ENCODE results near the gene NUP210. TPM values are rescaled to one million over a fixed set of nuclear protein-coding genes. Genes with fewer than 3 reads are reported as not detected.

NUP210 gene
- total and polyA plus RNA-seq, 3 experiments from 2014 or later = 87.4 to 146 (median 143) TPM

DNA sequence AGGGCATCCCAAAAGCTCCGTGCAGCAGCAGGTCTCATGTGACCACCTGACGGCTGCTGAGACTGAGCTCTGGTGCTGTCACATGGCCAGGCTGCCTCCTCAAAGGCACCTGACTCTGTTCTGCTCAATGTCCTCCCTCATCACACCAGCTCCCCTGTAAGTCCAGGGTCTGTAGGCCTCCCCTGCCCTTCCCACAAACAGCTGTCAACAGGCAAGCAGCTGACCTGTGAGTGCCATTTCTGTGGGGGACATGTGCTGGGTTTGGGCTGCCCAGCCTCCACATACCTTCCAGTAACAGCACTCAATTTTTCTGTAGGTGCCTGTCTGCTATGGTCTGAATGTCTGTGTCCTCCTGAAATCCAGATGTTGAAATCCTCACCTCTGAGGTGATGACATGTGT is 11.2 kb downstream of the NUP210 start:
- H3K27ac Mint-ChIP-seq = peak overlapping the region in 4 of 8 donors; percentile 26 to 68 (median 63)
- peaks cover 10% of the 10 kb centered on the region for H3K36me3 ChIP-seq (ENCODE audit: insufficient read depth, low read length)

DNA sequence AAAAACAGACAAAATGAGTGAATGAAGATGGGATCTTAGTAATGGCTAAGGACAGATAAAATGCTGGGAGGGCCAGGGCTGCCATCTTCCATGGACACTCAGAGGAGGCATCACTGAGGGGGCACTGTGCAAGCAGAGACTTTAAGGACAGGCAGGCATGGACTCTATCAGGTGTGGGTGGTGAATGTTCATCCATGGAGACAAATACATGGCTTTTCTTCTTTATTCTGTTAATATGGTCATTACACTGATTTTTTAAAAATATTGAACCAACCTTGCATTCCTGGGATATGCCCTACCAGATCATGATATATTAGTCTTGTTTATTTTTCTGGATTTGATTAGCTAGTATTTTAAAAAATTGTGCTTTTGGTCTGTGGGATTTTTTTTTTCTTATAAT is 12.2 kb downstream of the NUP210 start:
- H3K27me3 Mint-ChIP-seq = peaks cover 0 to 2% of the 10 kb centered on the region in 2 donors
- Histone ChIP-seq H3K4me1 (ENCODE audit: insufficient read depth, low read length) (peaks cover 27% of the 10 kb centered on the region), H3K36me3 (ENCODE audit: insufficient read depth, low read length) (peaks cover 10% of the 10 kb centered on the region), H3K4me3 (ENCODE audit: low read length) (no peak overlapping the region), H3K9me3 (ENCODE audit: low read length) (peaks cover 10% of the 10 kb centered on the region), H3K27ac (ENCODE audit: low read depth, low read length) (no peak overlapping the region), H3K27me3 (ENCODE audit: insufficient read depth, low read length, poor library complexity, severe bottlenecking) (no peaks in the 10 kb centered on the region)
- ChIA-PET POLR2A (no interaction called here), CTCF (no interaction called here)
- peak overlapping the region in 1 of 7 donors; percentile 39 for H3K4me3 Mint-ChIP-seq
- no peak for DNase-seq
- peaks cover 0 to 4% (median 2%) of the 10 kb centered on the region in 5 donors for H3K9me3 Mint-ChIP-seq
- H3K4me1 Mint-ChIP-seq = peaks cover 41 to 57% (median 57%) of the 10 kb centered on the region in 3 donors
- H3K36me3 Mint-ChIP-seq = peaks cover 8 to 26% (median 10%) of the 10 kb centered on the region in 3 donors
- peak overlapping the region in 5 of 8 donors; percentile 17 to 95 (median 68) for H3K27ac Mint-ChIP-seq

More for the DNA sequence above, 11.2 kb downstream of the NUP210 start:
- peaks cover 34% of the 10 kb centered on the region for H3K4me1 ChIP-seq (ENCODE audit: insufficient read depth, low read length)
- peak in 1 of 5 donors; percentile 19 for DNase-seq
- no peak overlapping the region for H3K27ac ChIP-seq (ENCODE audit: low read depth, low read length)
- H3K4me3 ChIP-seq (ENCODE audit: low read length) = no peak overlapping the region
- Mint-ChIP-seq H3K4me3 (no peak overlapping the region), H3K9me3 (peaks cover 0 to 4% (median 2%) of the 10 kb centered on the region in 5 donors), H3K27me3 (peaks cover 0 to 2% of the 10 kb centered on the region in 2 donors), H3K36me3 (peaks cover 8 to 24% (median 10%) of the 10 kb centered on the region in 3 donors), H3K4me1 (peaks cover 46 to 62% (median 61%) of the 10 kb centered on the region in 3 donors)
- no peaks in the 10 kb centered on the region for H3K27me3 ChIP-seq (ENCODE audit: insufficient read depth, low read length, poor library complexity, severe bottlenecking)
- H3K9me3 ChIP-seq (ENCODE audit: low read length) = peaks cover 10% of the 10 kb centered on the region
- ChIA-PET CTCF (interaction anchor here (0.7 to 1.5 kb wide), 3 partner anchors 11 to 316 kb away, joined by 3 to 4 read pairs (median 4); partner anchors contain the start of gene NUP210), POLR2A (interaction anchor here (0.7 kb wide), 1 partner anchor 1686 kb away, joined by 5 read pairs; no protein-coding TSS in a partner anchor)

DNA sequence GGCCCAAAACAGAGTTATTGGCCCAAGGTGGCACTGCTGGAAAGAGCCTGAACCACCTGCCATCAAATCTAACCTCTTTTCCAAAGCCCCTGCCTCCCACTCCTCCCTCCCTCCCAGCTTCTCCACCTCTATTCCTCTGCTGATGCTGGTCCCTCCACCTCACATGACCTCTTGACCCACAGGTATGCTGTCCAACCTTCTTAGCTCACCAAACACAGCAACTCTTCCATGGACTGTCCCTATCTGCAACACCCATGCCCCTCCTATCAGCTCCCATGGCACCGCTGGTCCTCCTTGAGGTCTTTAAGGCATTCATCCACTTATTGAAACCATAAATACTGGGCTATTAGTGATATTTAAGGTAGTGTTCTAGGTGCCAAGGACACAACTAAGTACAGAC is 12.6 kb downstream of the NUP210 start:
- H3K4me3 Mint-ChIP-seq = peak overlapping the region in 2 of 7 donors; percentile 39 to 59
- no peak overlapping the region for H3K4me3 ChIP-seq (ENCODE audit: low read length)
- H3K4me1 Mint-ChIP-seq = peaks cover 45 to 62% (median 62%) of the 10 kb centered on the region in 3 donors
- peaks cover 10% of the 10 kb centered on the region for H3K9me3 ChIP-seq (ENCODE audit: low read length)
- peaks cover 10 to 30% (median 10%) of the 10 kb centered on the region in 3 donors for H3K36me3 Mint-ChIP-seq
- H3K36me3 ChIP-seq (ENCODE audit: insufficient read depth, low read length) = peaks cover 10% of the 10 kb centered on the region
- peak overlapping the region in 6 of 8 donors; percentile 2 to 95 (median 71) for H3K27ac Mint-ChIP-seq
- DNase-seq = peak in 1 of 5 donors; percentile 12
- CTCF ChIA-PET = no interaction called here
- POLR2A ChIA-PET = no interaction called here
- peaks cover 0 to 4% (median 2%) of the 10 kb centered on the region in 5 donors for H3K9me3 Mint-ChIP-seq
- H3K27ac ChIP-seq (ENCODE audit: low read depth, low read length) = no peak overlapping the region
- H3K4me1 ChIP-seq (ENCODE audit: insufficient read depth, low read length) = peaks cover 32% of the 10 kb centered on the region
- H3K27me3 Mint-ChIP-seq = peaks cover 0 to 2% of the 10 kb centered on the region in 2 donors
- no peaks in the 10 kb centered on the region for H3K27me3 ChIP-seq (ENCODE audit: insufficient read depth, low read length, poor library complexity, severe bottlenecking)

DNA sequence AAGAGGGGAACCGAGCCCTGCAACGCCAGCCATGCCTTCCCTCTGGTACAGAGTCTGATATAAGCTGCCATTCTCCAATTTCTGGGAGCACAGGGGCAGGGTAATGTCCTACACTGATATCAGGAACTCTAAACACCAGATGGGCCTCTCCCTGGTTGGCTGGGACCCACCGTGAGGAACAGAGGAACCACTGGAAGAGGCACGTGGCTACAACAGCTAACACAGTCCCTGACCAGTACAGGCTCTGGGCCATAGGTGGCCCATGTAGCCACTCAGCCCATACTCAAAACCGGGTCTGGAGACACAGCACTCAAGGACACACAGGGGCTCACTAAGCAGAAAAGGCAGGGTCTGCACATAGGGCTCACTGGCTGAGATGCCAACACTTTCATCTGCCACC is 13.9 kb downstream of the NUP210 start:
- ChIA-PET CTCF (interaction anchor here (1.2 to 3.4 kb wide), 3 partner anchors 13 to 47 kb away, joined by 4 to 16 read pairs (median 6); no protein-coding TSS in a partner anchor), POLR2A (no interaction called here)
- peaks cover 10 to 33% (median 12%) of the 10 kb centered on the region in 3 donors for H3K36me3 Mint-ChIP-seq
- peaks cover 48 to 71% (median 70%) of the 10 kb centered on the region in 3 donors for H3K4me1 Mint-ChIP-seq
- H3K9me3 Mint-ChIP-seq = peaks cover 0 to 4% (median 2%) of the 10 kb centered on the region in 5 donors
- Histone ChIP-seq H3K36me3 (ENCODE audit: insufficient read depth, low read length) (peaks cover 8% of the 10 kb centered on the region), H3K27me3 (ENCODE audit: insufficient read depth, low read length, poor library complexity, severe bottlenecking) (no peaks in the 10 kb centered on the region), H3K4me1 (ENCODE audit: insufficient read depth, low read length) (peaks cover 33% of the 10 kb centered on the region), H3K9me3 (ENCODE audit: low read length) (peaks cover 10% of the 10 kb centered on the region), H3K27ac (ENCODE audit: low read depth, low read length) (no peak overlapping the region), H3K4me3 (ENCODE audit: low read length) (no peak overlapping the region)
- peak overlapping the region in 1 of 7 donors; percentile 23 for H3K4me3 Mint-ChIP-seq
- H3K27me3 Mint-ChIP-seq = peaks cover 0 to 2% of the 10 kb centered on the region in 2 donors
- peak in 1 of 5 donors; percentile 11 for DNase-seq
- peak overlapping the region in 5 of 8 donors; percentile 22 to 68 (median 34) for H3K27ac Mint-ChIP-seq

DNA sequence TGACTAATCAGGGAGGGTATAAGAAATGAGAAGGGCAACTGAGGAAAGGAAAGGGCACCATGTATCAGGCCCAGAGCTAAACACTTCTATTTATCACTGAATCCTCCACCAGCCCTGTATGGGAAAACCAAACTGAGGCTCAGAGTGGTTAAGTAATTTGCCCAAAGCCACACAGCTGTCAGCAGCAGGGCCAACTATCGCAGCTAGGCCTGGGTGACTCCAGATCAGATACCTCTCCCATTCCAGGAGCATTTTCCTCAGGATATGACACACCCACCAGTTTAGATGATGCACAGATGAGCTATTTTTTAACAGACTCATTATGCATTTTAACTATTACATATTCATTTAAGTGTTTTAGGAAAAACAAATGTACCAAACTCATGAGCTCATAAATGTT is 14.5 kb downstream of the NUP210 start:
- H3K4me3 ChIP-seq (ENCODE audit: low read length) = no peak overlapping the region
- H3K27ac ChIP-seq (ENCODE audit: low read depth, low read length) = no peak overlapping the region
- peaks cover 33% of the 10 kb centered on the region for H3K4me1 ChIP-seq (ENCODE audit: insufficient read depth, low read length)
- CTCF ChIA-PET = interaction anchor here (1.0 to 3.4 kb wide), 4 partner anchors 9 to 47 kb away, joined by 3 to 16 read pairs (median 5); no protein-coding TSS in a partner anchor
- H3K9me3 Mint-ChIP-seq = peaks cover 0 to 4% (median 2%) of the 10 kb centered on the region in 5 donors
- H3K27me3 ChIP-seq (ENCODE audit: insufficient read depth, low read length, poor library complexity, severe bottlenecking) = no peaks in the 10 kb centered on the region
- DNase-seq = peak in 1 of 5 donors; percentile 12
- H3K36me3 ChIP-seq (ENCODE audit: insufficient read depth, low read length) = peaks cover 6% of the 10 kb centered on the region
- POLR2A ChIA-PET = interaction anchor here (1.4 kb wide), 1 partner anchor 9 kb away, joined by 5 read pairs; no protein-coding TSS in a partner anchor
- H3K27ac Mint-ChIP-seq = peak overlapping the region in 6 of 8 donors; percentile 23 to 83 (median 64)
- peaks cover 10 to 36% (median 12%) of the 10 kb centered on the region in 3 donors for H3K36me3 Mint-ChIP-seq
- H3K4me1 Mint-ChIP-seq = peaks cover 48 to 71% (median 69%) of the 10 kb centered on the region in 3 donors
- H3K9me3 ChIP-seq (ENCODE audit: low read length) = peaks cover 10% of the 10 kb centered on the region
- H3K4me3 Mint-ChIP-seq = no peak overlapping the region
- H3K27me3 Mint-ChIP-seq = peaks cover 0 to 2% of the 10 kb centered on the region in 2 donors

DNA sequence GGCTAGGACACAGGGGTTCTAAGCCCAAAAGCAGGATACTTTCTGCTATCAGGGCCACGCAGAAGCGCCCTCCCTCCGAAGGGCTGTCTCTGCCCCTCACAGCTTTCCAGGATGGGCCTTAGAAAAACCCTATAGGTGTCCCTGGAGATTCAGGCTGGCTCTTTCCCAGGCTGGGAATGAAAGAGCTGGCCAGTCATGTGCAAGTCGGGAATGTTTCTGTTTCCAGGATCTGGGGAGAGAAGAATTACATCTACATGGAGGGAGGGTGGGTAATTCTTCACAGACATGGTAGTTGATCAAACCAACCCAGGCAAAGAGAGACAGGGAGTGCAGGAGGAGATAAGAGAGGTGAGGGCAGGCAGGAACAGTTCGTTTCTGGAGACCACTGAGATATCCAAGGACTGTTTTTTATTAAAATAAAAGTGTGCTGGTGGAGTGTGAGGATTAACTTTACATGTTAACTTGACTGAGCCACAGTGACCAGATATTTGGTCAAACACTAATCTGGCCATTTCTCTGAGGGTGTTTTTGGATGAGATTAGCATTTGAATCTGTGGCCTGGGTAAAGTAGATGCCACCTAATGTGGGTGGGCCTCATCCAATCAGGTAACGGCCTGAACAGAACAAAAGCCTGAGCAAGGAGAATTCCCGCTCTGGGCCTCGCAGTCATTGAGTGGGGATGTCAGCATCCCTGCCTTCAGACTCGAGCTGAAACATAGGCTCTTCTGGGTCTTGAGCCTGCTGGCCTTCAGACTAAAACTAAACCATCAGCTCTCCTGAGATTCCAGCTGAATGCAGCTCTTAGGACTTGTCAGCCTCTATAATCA is 15.3 kb downstream of the NUP210 start:
- H3K9me3 Mint-ChIP-seq = peaks cover 0 to 4% (median 2%) of the 10 kb centered on the region in 5 donors
- ChIA-PET POLR2A (interaction anchor here (0.6 to 1.4 kb wide), 2 partner anchors 9 to 1660 kb away, joined by 3 to 5 read pairs; partner anchors contain the start of gene MRPS25), CTCF (interaction anchor here (1.0 to 3.4 kb wide), 4 partner anchors 9 to 48 kb away, joined by 3 to 16 read pairs (median 5); no protein-coding TSS in a partner anchor)
- Histone ChIP-seq H3K27me3 (ENCODE audit: insufficient read depth, low read length, poor library complexity, severe bottlenecking) (no peaks in the 10 kb centered on the region), H3K4me1 (ENCODE audit: insufficient read depth, low read length) (peaks cover 38% of the 10 kb centered on the region), H3K27ac (ENCODE audit: low read depth, low read length) (peak overlapping the region; percentile 3), H3K36me3 (ENCODE audit: insufficient read depth, low read length) (peaks cover 6% of the 10 kb centered on the region), H3K4me3 (ENCODE audit: low read length) (no peak overlapping the region), H3K9me3 (ENCODE audit: low read length) (peaks cover 10% of the 10 kb centered on the region)
- H3K27ac Mint-ChIP-seq = peak overlapping the region in 7 of 8 donors; percentile 23 to 90 (median 61)
- H3K27me3 Mint-ChIP-seq = peaks cover 0 to 2% of the 10 kb centered on the region in 2 donors
- no peak for DNase-seq
- peaks cover 10 to 42% (median 12%) of the 10 kb centered on the region in 3 donors for H3K36me3 Mint-ChIP-seq
- peaks cover 50 to 77% (median 75%) of the 10 kb centered on the region in 3 donors for H3K4me1 Mint-ChIP-seq
- no peak overlapping the region for H3K4me3 Mint-ChIP-seq

DNA sequence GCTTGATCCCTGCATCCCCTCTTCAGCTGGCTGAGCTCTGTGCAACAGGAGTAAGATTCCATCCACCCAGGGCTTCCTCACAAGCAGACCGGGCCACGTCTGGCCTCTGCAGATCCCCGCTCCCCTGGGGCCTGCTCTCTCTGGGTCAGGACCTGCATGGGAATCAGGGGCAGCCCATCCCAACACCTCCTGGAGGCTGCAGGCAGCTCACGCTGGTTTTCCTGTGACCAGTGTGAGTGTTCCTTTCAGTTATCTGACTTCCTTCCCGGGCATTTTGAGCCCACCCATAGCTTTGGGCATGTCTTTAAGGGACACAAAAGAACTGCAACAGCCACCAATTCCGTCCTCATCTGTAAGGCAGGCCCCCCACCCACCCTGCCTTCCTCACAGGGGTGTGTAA is 16.3 kb downstream of the NUP210 start:
- Mint-ChIP-seq H3K27ac (peak overlapping the region in 6 of 8 donors; percentile 23 to 88 (median 72)), H3K36me3 (peaks cover 10 to 43% (median 10%) of the 10 kb centered on the region in 3 donors), H3K27me3 (peaks cover 0 to 2% of the 10 kb centered on the region in 2 donors), H3K4me3 (no peak overlapping the region), H3K4me1 (peaks cover 49 to 72% (median 69%) of the 10 kb centered on the region in 3 donors), H3K9me3 (peaks cover 0 to 4% (median 2%) of the 10 kb centered on the region in 5 donors)
- ChIA-PET POLR2A (no interaction called here), CTCF (interaction anchor here (3.4 kb wide), 1 partner anchor 49 kb away, joined by 16 read pairs; no protein-coding TSS in a partner anchor)
- no peak overlapping the region for H3K4me3 ChIP-seq (ENCODE audit: low read length)
- H3K27ac ChIP-seq (ENCODE audit: low read depth, low read length) = no peak overlapping the region
- no peaks in the 10 kb centered on the region for H3K27me3 ChIP-seq (ENCODE audit: insufficient read depth, low read length, poor library complexity, severe bottlenecking)
- H3K36me3 ChIP-seq (ENCODE audit: insufficient read depth, low read length) = peaks cover 2% of the 10 kb centered on the region
- peaks cover 38% of the 10 kb centered on the region for H3K4me1 ChIP-seq (ENCODE audit: insufficient read depth, low read length)
- DNase-seq = peak in 1 of 5 donors; percentile 14
- peaks cover 10% of the 10 kb centered on the region for H3K9me3 ChIP-seq (ENCODE audit: low read length)

Measured in CD8-positive, alpha-beta memory T cell (primary cell).